C1 segment of cervical spinal cord (tissue), 14 donors: Measurements from ENCODE around the gene RPL41.
"Not testable (repeated sequence)": the region's sequence is repeated elsewhere in the genome, so short reads cannot be mapped to it uniquely, and the experiment has no call there.

ENCODE experiments used
- DNase-seq, 14 donors: peaks; one replicate each; lab custom pipeline; 2025; lab: John Stamatoyannopoulos, UW

The RPL41 gene

DNA sequence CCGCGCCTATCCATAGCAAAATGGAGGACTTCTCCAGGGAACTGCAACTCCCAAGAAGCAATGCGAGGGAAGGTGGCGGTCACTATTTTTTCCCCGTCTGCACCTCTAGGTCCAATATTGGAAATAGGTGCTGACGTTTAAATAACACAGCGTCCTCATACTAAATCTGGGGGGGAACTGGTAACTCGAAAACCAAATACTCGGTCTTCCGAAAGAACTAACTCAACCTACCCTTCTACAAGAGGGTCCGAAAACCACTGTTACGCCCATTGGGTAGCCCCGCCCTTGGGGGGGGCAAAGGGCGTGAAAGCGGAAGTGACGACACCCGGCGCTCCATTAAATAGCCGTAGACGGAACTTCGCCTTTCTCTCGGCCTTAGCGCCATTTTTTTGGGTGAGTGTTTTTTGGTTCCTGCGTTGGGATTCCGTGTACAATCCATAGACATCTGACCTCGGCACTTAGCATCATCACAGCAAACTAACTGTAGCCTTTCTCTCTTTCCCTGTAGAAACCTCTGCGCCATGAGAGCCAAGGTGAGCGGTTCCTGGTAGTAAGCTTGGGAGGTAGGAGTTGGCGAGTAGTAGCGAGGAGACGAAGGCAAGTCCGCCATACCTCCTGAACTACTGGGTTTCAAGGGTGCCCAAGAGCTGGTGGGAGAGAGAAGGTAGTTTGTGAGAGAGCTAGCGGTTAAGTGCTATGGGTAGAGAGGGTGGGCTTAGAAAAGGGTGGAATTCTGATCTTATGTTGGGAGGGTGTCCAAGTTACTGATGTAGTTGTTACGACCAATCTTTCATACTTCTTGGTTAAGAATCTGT is at the start of gene RPL41:
Gene RPL41, plus strand, starts transcription at position 367 of the 815 bp plus-strand sequence.
- DNase-seq, result peak; percentile 47 to 96 (median 89)

GRCh38 chr12:56071648-56072047 is 44.8 kb upstream of the RPL41 start:
- DNase-seq, result no peak

- no peak for DNase-seq
Measured at GRCh38 chr12:56074396-56074795, 42.0 kb upstream of the RPL41 start.

GRCh38 chr12:56077966-56078365 is 38.5 kb upstream of the RPL41 start:
- not testable (repeated sequence) for DNase-seq

GRCh38 chr12:56078427-56078826 is 38.0 kb upstream of the RPL41 start:
- DNase-seq, result no peak

- DNase-seq, result peak in 12 of 14 donors; percentile 21 to 88 (median 75)
Measured at GRCh38 chr12:56078931-56079722, 37.3 kb upstream of the RPL41 start.

DNA sequence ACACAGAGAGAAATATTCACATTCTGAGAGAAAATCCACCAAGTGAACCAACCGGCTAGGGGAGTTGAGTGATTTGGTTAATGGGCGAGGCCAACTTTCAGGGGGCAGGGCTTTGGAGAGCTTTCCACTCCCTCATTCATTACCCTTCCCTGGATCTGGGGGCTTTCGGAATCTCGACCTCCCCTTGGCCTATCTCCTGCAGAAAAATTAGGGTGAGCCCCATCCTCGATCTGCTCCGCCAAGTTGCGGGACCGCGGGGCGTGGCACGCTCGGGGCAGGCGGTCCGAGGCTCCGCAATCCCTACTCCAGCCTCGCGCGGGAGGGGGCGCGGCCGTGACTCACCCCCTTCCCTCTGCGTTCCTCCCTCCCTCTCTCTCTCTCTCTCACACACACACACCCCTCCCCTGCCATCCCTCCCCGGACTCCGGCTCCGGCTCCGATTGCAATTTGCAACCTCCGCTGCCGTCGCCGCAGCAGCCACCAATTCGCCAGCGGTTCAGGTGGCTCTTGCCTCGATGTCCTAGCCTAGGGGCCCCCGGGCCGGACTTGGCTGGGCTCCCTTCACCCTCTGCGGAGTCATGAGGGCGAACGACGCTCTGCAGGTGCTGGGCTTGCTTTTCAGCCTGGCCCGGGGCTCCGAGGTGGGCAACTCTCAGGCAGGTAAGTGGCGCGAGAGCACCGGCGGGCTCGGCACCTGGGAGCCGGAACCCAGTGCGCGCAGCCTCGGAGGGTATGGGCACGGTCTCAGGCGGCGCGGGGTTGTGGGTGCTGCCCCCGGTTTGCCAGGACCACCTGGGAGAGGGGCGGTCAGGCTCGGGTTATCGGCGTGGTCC is 36.5 kb upstream of the RPL41 start, which contains the start of gene ERBB3:
Gene ERBB3, plus strand, starts transcription at position 443 of the 833 bp plus-strand sequence. Its CDS starts 136 bp downstream, at position 579.
- DNase-seq, result peak in 12 of 14 donors; percentile 15 to 84 (median 66)

DNA sequence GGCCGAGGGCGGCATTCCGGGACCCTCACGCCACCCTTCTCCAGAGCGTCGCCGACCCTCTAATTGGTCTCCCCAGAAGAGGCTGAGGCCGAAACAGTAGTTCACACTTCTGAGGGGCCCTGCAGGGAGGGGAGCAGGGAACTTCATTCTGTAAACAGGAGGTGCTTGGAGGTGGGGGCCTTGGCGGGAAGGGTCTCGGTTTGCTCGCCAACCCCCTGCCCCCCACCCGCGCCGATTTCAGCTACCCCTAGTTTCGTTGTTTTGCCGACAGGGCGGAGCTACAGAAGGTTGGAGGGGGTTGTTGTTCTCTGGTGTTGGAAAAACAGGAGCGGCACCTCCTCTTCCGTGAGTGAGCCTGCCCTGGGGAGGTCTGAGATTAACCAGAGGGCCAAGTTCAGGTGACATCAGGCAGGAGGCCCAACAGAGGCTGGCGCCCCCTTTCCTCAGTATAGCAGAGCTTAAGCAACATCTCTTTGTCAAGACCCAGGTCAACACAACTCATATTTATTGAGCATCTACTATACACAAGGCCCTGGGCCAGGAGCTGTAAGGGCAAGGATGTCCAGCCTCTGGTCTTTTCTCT is 35.8 kb upstream of the RPL41 start:
- peak in 4 of 14 donors; percentile 23 to 32 (median 28) for DNase-seq

DNA sequence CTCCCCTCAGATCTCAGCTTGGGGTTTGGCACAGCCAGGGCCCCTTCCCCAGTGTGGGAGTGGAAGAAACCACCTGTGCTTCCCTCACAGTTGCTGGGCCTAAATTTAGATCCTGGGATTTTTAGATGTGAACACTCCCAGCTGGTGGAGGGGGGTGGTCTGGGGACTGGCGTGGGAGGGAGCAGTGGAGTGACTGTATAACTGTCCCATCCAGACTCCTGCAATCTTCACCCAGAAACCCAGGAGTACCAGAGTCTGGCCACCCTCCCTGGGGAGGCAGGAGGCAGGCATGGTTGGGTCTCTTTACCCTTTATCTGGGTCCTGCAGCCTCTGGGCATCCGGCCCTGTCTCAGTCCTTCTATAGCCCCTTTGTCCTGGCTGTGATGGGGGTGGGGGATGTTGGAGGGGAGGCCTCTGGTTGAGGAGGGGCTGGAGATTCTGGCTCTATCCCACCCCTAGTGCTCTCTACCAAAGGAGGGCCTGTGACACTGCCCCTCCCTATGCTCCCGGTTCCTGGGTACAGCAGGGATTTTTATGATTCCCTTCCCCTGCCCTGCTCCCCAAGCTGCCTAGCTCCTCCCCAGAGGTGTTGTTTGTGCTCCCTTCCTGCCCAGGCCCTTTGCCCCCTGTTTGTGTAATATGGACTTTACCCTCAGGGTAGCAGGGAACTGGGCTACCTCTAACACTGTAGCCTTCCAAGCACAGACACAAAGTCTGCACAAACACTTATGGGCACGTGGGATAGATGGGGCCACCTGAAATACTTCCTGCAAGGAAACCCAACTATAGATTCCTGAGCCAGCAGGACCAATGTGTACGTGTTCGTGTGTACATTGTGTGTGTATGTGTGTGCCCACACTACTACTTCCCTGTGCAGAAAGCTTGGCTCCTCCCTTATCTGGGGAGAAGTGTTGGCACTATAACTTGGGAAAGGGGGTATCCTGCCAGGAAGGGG is 34.8 kb upstream of the RPL41 start:
- DNase-seq, result peak in 9 of 14 donors; percentile 19 to 70 (median 49)

DNA sequence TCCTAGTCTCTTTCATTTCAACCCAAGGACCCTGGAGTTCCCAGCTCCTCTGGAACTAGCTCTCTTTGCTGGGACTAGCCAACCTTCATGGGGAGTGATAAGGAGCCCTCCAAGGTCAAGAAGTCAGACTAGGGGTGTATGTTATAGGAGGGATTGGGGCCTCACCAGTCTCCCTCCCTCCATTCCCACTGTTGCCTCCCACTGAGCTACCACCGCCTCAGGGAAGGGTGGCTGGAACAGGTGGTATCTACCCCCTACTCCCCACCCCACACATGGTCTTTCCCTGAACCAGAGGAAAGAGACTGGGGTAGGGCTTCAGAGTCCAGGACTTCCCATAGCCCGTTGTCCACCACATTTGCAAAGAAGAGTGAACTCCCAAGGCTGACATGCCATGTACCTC is 34.1 kb upstream of the RPL41 start:
- DNase-seq, result peak in 6 of 14 donors; percentile 39 to 67 (median 55)

GRCh38 chr12:56082967-56083366 is 33.5 kb upstream of the RPL41 start:
- DNase-seq, result peak in 13 of 14 donors; percentile 16 to 86 (median 71)

DNA sequence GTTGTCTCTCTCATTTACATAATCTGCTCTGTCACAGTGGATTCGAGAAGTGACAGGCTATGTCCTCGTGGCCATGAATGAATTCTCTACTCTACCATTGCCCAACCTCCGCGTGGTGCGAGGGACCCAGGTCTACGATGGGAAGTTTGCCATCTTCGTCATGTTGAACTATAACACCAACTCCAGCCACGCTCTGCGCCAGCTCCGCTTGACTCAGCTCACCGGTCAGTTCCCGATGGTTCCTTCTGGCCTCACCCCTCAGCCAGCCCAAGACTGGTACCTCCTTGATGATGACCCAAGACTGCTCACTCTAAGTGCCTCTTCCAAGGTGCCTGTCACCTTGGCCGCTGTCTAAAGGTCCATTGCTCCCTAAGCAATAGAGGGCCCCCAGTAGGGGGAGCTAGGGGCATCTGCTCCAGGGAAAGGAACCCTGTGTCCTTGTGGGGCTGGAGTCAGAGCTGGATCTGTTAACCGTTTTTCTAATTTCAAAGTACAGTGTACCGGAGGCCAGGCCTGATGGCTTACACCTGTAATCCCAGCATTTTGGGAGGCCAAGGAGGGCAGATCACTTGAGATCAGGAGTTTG is 31.4 kb upstream of the RPL41 start:
- peak in 2 of 14 donors; percentile 5 to 11 for DNase-seq

GRCh38 chr12:56086096-56086495 is 30.3 kb upstream of the RPL41 start:
- no peak for DNase-seq

GRCh38 chr12:56086608-56087007 is 29.8 kb upstream of the RPL41 start:
- no peak for DNase-seq

GRCh38 chr12:56087220-56087619 is 29.2 kb upstream of the RPL41 start:
- peak in 2 of 14 donors; percentile 1 to 5 for DNase-seq

DNA sequence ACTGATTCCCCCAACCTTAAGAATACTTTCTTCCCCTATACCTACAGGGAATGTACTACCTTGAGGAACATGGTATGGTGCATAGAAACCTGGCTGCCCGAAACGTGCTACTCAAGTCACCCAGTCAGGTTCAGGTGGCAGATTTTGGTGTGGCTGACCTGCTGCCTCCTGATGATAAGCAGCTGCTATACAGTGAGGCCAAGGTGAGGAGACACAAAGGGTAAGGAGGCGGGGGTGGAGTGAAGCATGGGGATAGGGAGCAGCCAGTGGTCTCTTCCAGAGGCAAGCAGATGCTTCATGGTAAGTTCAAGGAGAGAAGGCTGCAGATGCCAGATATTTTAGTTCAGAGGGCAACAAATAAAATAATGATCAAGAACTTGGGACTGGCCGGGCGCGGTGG is 18.7 kb upstream of the RPL41 start:
- no peak for DNase-seq

DNA sequence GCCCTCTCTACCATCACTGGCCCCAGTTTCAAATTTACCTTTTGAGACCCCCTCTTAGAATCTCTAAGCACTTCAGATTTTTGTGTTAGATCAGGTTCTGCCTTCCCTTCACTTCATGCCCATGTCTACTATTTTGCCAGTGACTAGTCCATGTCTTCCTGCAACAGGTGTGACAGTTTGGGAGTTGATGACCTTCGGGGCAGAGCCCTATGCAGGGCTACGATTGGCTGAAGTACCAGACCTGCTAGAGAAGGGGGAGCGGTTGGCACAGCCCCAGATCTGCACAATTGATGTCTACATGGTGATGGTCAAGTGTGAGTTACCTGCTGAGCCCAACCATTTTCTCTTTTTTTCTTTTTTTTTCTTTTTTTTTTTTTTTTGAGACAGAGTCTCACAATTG is 17.8 kb upstream of the RPL41 start:
- DNase-seq, result no peak

- DNase-seq, result no peak
Measured at GRCh38 chr12:56099787-56100186, 16.6 kb upstream of the RPL41 start.

GRCh38 chr12:56101045-56101444 is 15.4 kb upstream of the RPL41 start:
- no peak for DNase-seq

DNA sequence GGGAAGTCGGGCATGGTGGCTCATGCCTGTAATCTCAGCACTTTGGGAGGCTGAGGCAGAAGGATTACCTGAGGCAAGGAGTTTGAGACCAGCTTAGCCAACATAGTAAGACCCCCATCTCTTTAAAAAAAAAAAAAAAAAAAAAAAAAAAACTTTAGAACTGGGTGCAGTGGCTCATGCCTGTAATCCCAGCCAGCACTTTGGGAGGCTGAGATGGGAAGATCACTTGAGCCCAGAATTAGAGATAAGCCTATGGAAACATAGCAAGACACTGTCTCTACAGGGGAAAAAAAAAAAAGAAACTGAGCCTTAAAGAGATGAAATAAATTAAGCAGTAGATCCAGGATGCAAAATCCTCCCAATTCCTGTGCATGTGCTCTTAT is 13.8 kb upstream of the RPL41 start:
- DNase-seq, result no peak
